Measurements from ENCODE around the gene PLK4.
A peak's percentile ranks its signal among the peaks of the same experiment; 100 is the strongest.

The PLK4 gene

DNA sequence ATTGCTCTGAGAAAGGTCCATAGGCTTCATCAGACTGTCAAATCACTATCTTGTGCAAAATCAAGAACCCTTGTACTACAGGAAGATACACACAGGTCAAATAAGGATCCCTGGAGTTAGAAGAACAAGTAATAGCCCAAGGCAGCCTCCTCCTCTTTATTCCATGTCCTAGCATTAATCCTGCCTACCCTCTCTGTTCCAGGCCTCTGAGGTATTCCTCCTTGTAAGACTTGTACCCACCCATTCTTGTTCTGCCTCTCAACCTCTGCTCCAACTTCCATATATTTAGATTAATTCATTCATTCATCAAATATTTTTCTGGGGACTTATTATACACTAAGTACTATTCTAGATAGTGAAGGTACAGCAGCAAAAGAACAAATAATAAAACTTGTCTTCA, 10.4 kb upstream of the PLK4 start:
- no peak for TF ChIP-seq CTCF (IDR thresholded peaks at IDR 0.05; ENCODE audit: borderline replicate concordance, control extremely low read depth, extremely low read depth, insufficient read depth, missing control alignments)
- no peak for DNase-seq (ENCODE audit: low spot score)
- in situ Hi-C loops (cut with MboI; ENCODE audit: low sequenced_read_pairs, unreplicated experiment) = no loop called here

- TF ChIP-seq CTCF (IDR thresholded peaks at IDR 0.05; ENCODE audit: borderline replicate concordance, control extremely low read depth, extremely low read depth, insufficient read depth, missing control alignments) = no peak
- in situ Hi-C loops (cut with MboI; ENCODE audit: low sequenced_read_pairs, unreplicated experiment) = no loop called here
- no peak for DNase-seq (ENCODE audit: low spot score)
Measured at GRCh38 chr4:127870688-127871087, 10.0 kb upstream of the PLK4 start.

GRCh38 chr4:127875791-127876190, 4.9 kb upstream of the PLK4 start:
- no peak for TF ChIP-seq CTCF (IDR thresholded peaks at IDR 0.05; ENCODE audit: borderline replicate concordance, control extremely low read depth, extremely low read depth, insufficient read depth, missing control alignments)
- in situ Hi-C loops (cut with MboI; ENCODE audit: low sequenced_read_pairs, unreplicated experiment) = no loop called here
- DNase-seq (ENCODE audit: low spot score) = no peak

DNA sequence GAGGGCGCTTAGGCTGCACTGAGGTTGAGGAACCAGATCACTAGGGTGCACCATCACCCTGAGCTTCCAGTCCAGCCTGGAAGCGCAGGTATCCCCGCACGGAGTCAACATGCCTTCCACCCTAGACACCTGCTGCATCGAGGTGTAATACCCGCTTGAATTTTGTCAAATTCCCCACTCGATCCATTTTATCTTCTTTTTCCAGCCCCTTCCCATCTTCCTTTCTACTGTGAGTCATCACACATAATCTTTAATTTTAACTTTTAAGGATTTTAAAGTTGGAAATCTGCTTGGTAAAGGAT, 821 bp downstream of the PLK4 start:
- in situ Hi-C loops (cut with MboI; ENCODE audit: low sequenced_read_pairs, unreplicated experiment) = no loop called here
- peak; percentile 8 for TF ChIP-seq CTCF (IDR thresholded peaks at IDR 0.05; ENCODE audit: borderline replicate concordance, control extremely low read depth, extremely low read depth, insufficient read depth, missing control alignments)
- peak; percentile 63 for DNase-seq (ENCODE audit: low spot score)

DNA sequence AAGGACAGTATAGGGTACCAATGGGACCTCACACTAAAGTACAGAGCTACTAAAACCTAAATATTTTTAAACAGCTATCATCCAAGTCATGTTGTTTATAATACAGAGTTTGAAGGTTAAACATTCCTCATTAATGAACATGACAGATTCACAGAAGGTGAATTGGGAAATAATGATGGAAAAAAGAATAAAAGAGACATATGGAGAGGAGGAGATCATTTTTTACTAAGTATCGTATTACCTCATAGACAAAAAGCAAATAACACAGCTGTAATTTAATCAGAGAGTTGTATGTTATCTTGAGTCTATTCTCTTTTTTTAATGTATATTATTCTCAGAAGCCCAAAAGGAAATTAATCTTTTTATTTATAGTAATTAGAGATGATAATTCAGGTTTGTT, 7.9 kb downstream of the PLK4 start:
- in situ Hi-C loops (cut with MboI; ENCODE audit: low sequenced_read_pairs, unreplicated experiment) = no loop called here
- no peak for DNase-seq (ENCODE audit: low spot score)
- no peak for TF ChIP-seq CTCF (IDR thresholded peaks at IDR 0.05; ENCODE audit: borderline replicate concordance, control extremely low read depth, extremely low read depth, insufficient read depth, missing control alignments)

DNA sequence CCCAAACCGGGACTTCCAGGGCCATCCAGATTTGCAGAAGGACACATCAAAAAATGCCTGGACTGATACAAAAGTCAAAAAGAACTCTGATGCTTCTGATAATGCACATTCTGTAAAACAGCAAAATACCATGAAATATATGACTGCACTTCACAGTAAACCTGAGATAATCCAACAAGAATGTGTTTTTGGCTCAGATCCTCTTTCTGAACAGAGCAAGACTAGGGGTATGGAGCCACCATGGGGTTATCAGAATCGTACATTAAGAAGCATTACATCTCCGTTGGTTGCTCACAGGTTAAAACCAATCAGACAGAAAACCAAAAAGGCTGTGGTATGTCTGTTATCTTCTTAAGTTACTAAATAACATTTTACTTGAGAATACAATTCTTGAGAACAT, 9.2 kb downstream of the PLK4 start:
- in situ Hi-C loops (cut with MboI; ENCODE audit: low sequenced_read_pairs, unreplicated experiment) = no loop called here
- no peak for DNase-seq (ENCODE audit: low spot score)
- TF ChIP-seq CTCF (IDR thresholded peaks at IDR 0.05; ENCODE audit: borderline replicate concordance, control extremely low read depth, extremely low read depth, insufficient read depth, missing control alignments) = no peak

GRCh38 chr4:127896069-127896468, 15.4 kb downstream of the PLK4 start:
- no peak for DNase-seq (ENCODE audit: low spot score)
- in situ Hi-C loops (cut with MboI; ENCODE audit: low sequenced_read_pairs, unreplicated experiment) = no loop called here
- no peak for TF ChIP-seq CTCF (IDR thresholded peaks at IDR 0.05; ENCODE audit: borderline replicate concordance, control extremely low read depth, extremely low read depth, insufficient read depth, missing control alignments)

Measured in GM13976 (cell line).